Mesenchymal stem cell (in vitro differentiated cells and primary cell): ENCODE results near the gene DEPP1.

Experiments used
- DNase-seq: peaks from one replicate; pipeline ENCODE4 v3.0.0-alpha.2; 2013
- H2AFZ ChIP-seq: one replicate; pipeline ENCODE4 v1.6.1; 2013; ENCODE audit warnings: low read depth, mild to moderate bottlenecking, control low read depth, inconsistent platforms, low read length, moderate library complexity
- H2AK5ac ChIP-seq: 2 replicates; pipeline ENCODE4 v1.6.1; 2013; ENCODE audit warnings: low read length, moderate library complexity, mild to moderate bottlenecking, inconsistent platforms; ENCODE audit not compliant: severe bottlenecking
- H2BK120ac ChIP-seq: one replicate; pipeline ENCODE4 v1.6.1; 2013; ENCODE audit warnings: low read depth, mild to moderate bottlenecking, inconsistent platforms, low read length, moderate library complexity
- H2BK12ac ChIP-seq, 2 experiments: one replicate each; pipeline ENCODE4 v1.6.1; 2013; ENCODE audit warnings: inconsistent platforms in 2 of 2, low read length in 2 of 2, mild to moderate bottlenecking in 2 of 2, moderate library complexity in 2 of 2, control low read depth in 1 of 2
- H2BK15ac ChIP-seq: one replicate; pipeline ENCODE4 v1.6.1; 2013; ENCODE audit warnings: mild to moderate bottlenecking, low read depth, inconsistent platforms; ENCODE audit not compliant: poor library complexity, severe bottlenecking
- H2BK5ac ChIP-seq: 2 replicates; pipeline ENCODE4 v1.6.1; 2013; ENCODE audit warnings: low read depth, mild to moderate bottlenecking, low read length, control low read depth, inconsistent platforms; ENCODE audit not compliant: poor library complexity, severe bottlenecking
- H3K14ac ChIP-seq, 2 experiments: one replicate each; pipeline ENCODE4 v1.6.1; 2013; ENCODE audit warnings: inconsistent platforms in 2 of 2, low read length in 2 of 2, control low read depth in 1 of 2, mild to moderate bottlenecking in 1 of 2, moderate library complexity in 1 of 2
- H3K18ac ChIP-seq, 2 experiments: one replicate each; pipeline ENCODE4 v1.6.1; 2013; ENCODE audit warnings: inconsistent platforms in 2 of 2, low read length in 2 of 2, control low read depth in 1 of 2, low read depth in 1 of 2, mild to moderate bottlenecking in 1 of 2
- H3K23ac ChIP-seq, 2 experiments: one replicate each; pipeline ENCODE4 v1.6.1; 2013; ENCODE audit warnings: inconsistent platforms in 2 of 2, low read length in 2 of 2, mild to moderate bottlenecking in 2 of 2, moderate library complexity in 2 of 2, control low read depth in 1 of 2
- H3K27ac ChIP-seq: 2 replicates; pipeline ENCODE4 v1.5.1; 2013; ENCODE audit warnings: mild to moderate bottlenecking, moderate library complexity, low read length, control low read depth, inconsistent platforms; ENCODE audit not compliant: poor library complexity, severe bottlenecking
- H3K27me3 ChIP-seq, 2 experiments: 2 replicates each; pipeline versions ENCODE4 v1.6.1 to v1.7.0; 2013; ENCODE audit warnings: low read length in 2 of 2, mild to moderate bottlenecking in 2 of 2, moderate library complexity in 2 of 2, control low read depth in 1 of 2, inconsistent platforms in 1 of 2; ENCODE audit not compliant: control insufficient read depth in 1 of 2, insufficient read depth in 1 of 2
- H3K36me3 ChIP-seq, 2 experiments: 2 replicates each; pipeline versions ENCODE4 v1.6.1 to v1.7.0; 2013; ENCODE audit warnings: low read length in 2 of 2, control low read depth in 1 of 2, inconsistent platforms in 1 of 2, low read depth in 1 of 2, mild to moderate bottlenecking in 1 of 2; ENCODE audit not compliant: insufficient read depth in 2 of 2, control insufficient read depth in 1 of 2
- H3K4ac ChIP-seq, 2 experiments: one replicate each; pipeline ENCODE4 v1.6.1; 2013; ENCODE audit warnings: inconsistent platforms in 2 of 2, low read length in 2 of 2, mild to moderate bottlenecking in 2 of 2, moderate library complexity in 2 of 2, control low read depth in 1 of 2, low read depth in 1 of 2
- H3K4me1 ChIP-seq: 2 replicates; pipeline ENCODE4 v1.6.1; 2013; ENCODE audit warnings: low read depth, low read length, control low read depth; ENCODE audit not compliant: control insufficient read depth, insufficient read depth
- H3K4me2 ChIP-seq: 2 replicates; pipeline ENCODE4 v1.6.1; 2013; ENCODE audit warnings: low read length, mild to moderate bottlenecking, inconsistent platforms; ENCODE audit not compliant: poor library complexity, severe bottlenecking
- H3K4me3 ChIP-seq, 2 experiments: 2 replicates each; pipeline versions ENCODE4 v1.5.1 to v1.7.0; 2013; ENCODE audit warnings: low read length in 2 of 2, mild to moderate bottlenecking in 2 of 2, control low read depth in 1 of 2, low read depth in 1 of 2; ENCODE audit not compliant: insufficient read depth in 1 of 2
- H3K79me1 ChIP-seq: replicated peaks from 2 replicates; pipeline ENCODE4 v1.6.1; 2013; ENCODE audit warnings: mild to moderate bottlenecking, control low read depth, low read length, inconsistent platforms; ENCODE audit not compliant: poor library complexity, severe bottlenecking
- H3K9ac ChIP-seq: 2 replicates; pipeline ENCODE4 v1.7.0; 2013; ENCODE audit warnings: mild to moderate bottlenecking, low read length, moderate library complexity
- H3K9me3 ChIP-seq: 2 replicates; pipeline ENCODE4 v1.7.0; 2013; ENCODE audit warnings: mild to moderate bottlenecking, low read length; ENCODE audit not compliant: control insufficient read depth
- H4K8ac ChIP-seq: one replicate; pipeline ENCODE4 v1.6.1; 2013; ENCODE audit warnings: inconsistent platforms, mild to moderate bottlenecking, low read length, moderate library complexity
- H4K91ac ChIP-seq: one replicate; pipeline ENCODE4 v1.6.1; 2013; ENCODE audit warnings: mild to moderate bottlenecking, low read length, inconsistent platforms
- WGBS: methylation state at CpG from one replicate; pipeline ENCODE4 v1.1.7; 2013; ENCODE audit warnings: mixed read lengths; 5-methylcytosine and 5-hydroxymethylcytosine counted together

The DEPP1 gene

GRCh38 chr10:44978213-44978569 is 418 bp downstream of the DEPP1 start:
- peak overlapping the region; percentile 60 to 83 for H3K4ac ChIP-seq
- H3K36me3 ChIP-seq = peaks cover 19 to 29% of the 10 kb centered on the region in 2 experiments
- no peaks in the 10 kb centered on the region for H3K27me3 ChIP-seq
- H4K91ac ChIP-seq = peak overlapping the region; percentile 12
- H2BK120ac ChIP-seq = no peak overlapping the region
- no peak overlapping the region for H4K8ac ChIP-seq
- H3K79me1 ChIP-seq = peaks cover 12% of the 10 kb centered on the region
- H3K4me3 ChIP-seq = peak overlapping the region in 1 of 2 experiments; percentile 88
- H2BK15ac ChIP-seq = peak overlapping the region; percentile 92
- H3K4me1 ChIP-seq = peaks cover 72% of the 10 kb centered on the region
- peak overlapping the region; percentile 45 for H3K27ac ChIP-seq
- H3K18ac ChIP-seq = peak overlapping the region; percentile 66 to 95
- H2AFZ ChIP-seq = no peak overlapping the region
- H3K4me2 ChIP-seq = peak overlapping the region; percentile 68
- DNase-seq = no peak
- peak overlapping the region; percentile 15 to 25 for H2BK12ac ChIP-seq
- peak overlapping the region; percentile 91 for H3K9ac ChIP-seq
- peak overlapping the region; percentile 36 for H2BK5ac ChIP-seq
- H3K23ac ChIP-seq = no peak overlapping the region
- 54% methylated on average over 4 of the region's 4 CpGs for WGBS
- no peak overlapping the region for H3K14ac ChIP-seq
- peak overlapping the region; percentile 65 for H2AK5ac ChIP-seq
- no peaks in the 10 kb centered on the region for H3K9me3 ChIP-seq

GRCh38 chr10:44977287-44978212 is 1.1 kb downstream of the DEPP1 start:
- Histone ChIP-seq H3K27me3 (no peaks in the 10 kb centered on the region), H2AK5ac (peak overlapping the region; percentile 28), H3K9me3 (no peaks in the 10 kb centered on the region), H3K18ac (peak overlapping the region; percentile 66 to 81), H3K4me1 (peaks cover 69% of the 10 kb centered on the region), H2BK12ac (peak overlapping the region; percentile 7 to 15), H3K79me1 (peaks cover 12% of the 10 kb centered on the region), H3K4me2 (peak overlapping the region; percentile 68), H3K23ac (no peak overlapping the region), H2BK15ac (peak overlapping the region; percentile 92), H4K91ac (peak overlapping the region; percentile 74), H2AFZ (no peak overlapping the region), H4K8ac (peak overlapping the region; percentile 59), H2BK120ac (peak overlapping the region; percentile 81), H3K4ac (peak overlapping the region; percentile 54 to 83), H3K14ac (peak overlapping the region in 1 of 2 experiments; percentile 78), H3K9ac (peak overlapping the region; percentile 91), H3K27ac (no peak overlapping the region), H3K4me3 (peak overlapping the region in 1 of 2 experiments; percentile 88), H2BK5ac (no peak overlapping the region), H3K36me3 (peaks cover 19 to 31% of the 10 kb centered on the region in 2 experiments)
- DNase-seq = no peak
- 84% methylated on average over 25 of the region's 25 CpGs for WGBS

DNA sequence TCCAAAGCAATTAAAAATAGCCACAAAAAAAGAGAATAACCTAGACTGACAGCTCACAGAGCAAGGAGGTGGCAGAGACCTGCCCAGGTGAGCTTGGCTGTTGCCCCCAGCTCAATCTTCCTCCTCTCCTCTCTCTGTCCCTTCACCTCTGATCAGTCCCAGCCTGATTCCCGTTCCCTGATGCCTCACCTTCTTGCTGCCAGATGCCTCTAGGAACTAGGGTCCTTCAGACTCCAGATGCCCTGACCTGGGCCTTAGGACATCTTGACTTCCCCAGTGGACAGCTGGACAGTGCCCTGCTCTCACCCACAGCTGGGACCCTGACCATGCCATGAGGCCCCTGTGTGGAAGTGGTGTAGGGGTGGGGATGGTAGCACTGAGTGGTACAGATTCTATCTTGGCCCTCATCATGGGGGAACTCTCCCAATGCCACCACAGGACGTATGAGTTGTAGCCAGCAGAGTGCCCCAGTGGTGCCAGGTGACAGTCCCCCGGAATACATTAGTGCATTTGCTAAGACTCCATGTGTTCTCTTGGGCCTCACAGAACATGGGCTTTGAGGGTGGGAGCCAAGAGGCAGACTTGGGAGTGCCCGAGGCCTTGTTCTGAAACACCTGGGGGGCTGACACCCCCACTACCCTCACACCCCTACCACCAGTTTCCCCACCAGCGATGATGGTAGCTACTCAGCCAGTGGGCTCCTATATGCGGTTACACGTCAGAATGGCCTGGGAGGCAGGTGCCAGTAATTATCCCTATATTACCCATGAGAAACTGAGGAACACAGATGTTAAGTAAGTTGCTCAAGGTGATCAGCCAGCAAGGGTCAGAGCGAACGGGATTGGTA is 2.0 kb downstream of the DEPP1 start:
- Histone ChIP-seq H3K4me2 (no peak overlapping the region), H3K36me3 (peaks cover 24 to 33% of the 10 kb centered on the region in 2 experiments), H3K27me3 (no peaks in the 10 kb centered on the region), H3K23ac (peak overlapping the region in 1 of 2 experiments; percentile 10), H2BK120ac (peak overlapping the region; percentile 35), H3K4me1 (peaks cover 59% of the 10 kb centered on the region), H4K91ac (peak overlapping the region; percentile 29), H3K4me3 (peak overlapping the region in 1 of 2 experiments; percentile 88), H3K9me3 (no peaks in the 10 kb centered on the region), H2AFZ (no peak overlapping the region), H2BK15ac (peak overlapping the region; percentile 12), H2BK5ac (no peak overlapping the region), H3K14ac (peak overlapping the region in 1 of 2 experiments; percentile 80), H4K8ac (no peak overlapping the region), H3K4ac (peak overlapping the region; percentile 2 to 9), H3K9ac (peak overlapping the region; percentile 91), H3K18ac (peak overlapping the region; percentile 3 to 71), H3K27ac (peak overlapping the region; percentile 28), H3K79me1 (peaks cover 12% of the 10 kb centered on the region), H2BK12ac (peak overlapping the region; percentile 29 to 61), H2AK5ac (peak overlapping the region; percentile 90)
- no peak for DNase-seq
- WGBS = 98% methylated on average over 9 of the region's 9 CpGs
